HepG2 (cell line): ENCODE results near the gene ACBD3. TPM values are rescaled to one million over a fixed set of nuclear protein-coding genes. Genes with fewer than 3 reads are reported as not detected.

ENCODE experiments used
- DMAP1 ChIP-seq: IDR thresholded peaks from 2 replicates; pipeline ENCODE4 v1.6.1; 2016
- ELF1 ChIP-seq: sonication (generic); formaldehyde crosslinking; IDR thresholded peaks from 2 replicates; pipeline ENCODE4 v1.4.0; 2020; ENCODE audit warnings: missing genetic modification reagents
- HES4 ChIP-seq: sonication (generic); formaldehyde crosslinking; IDR thresholded peaks from 2 replicates; pipeline ENCODE4 v1.9.0; 2021; ENCODE audit warnings: mild to moderate bottlenecking, missing genetic modification reagents, borderline replicate concordance
- HMGA1 ChIP-seq: sonication (generic); formaldehyde crosslinking; conservative IDR thresholded peaks from 2 replicates; pipeline ENCODE4 v1.4.0; 2020; ENCODE audit warnings: missing genetic modification reagents
- HMGXB4 ChIP-seq, 2 experiments: sonication (generic) in 1 of 2; formaldehyde crosslinking in 1 of 2; IDR thresholded peaks; 2 replicates each; pipeline versions ENCODE4 v1.4.0 to v1.6.1; 2018 to 2020; ENCODE audit warnings: missing genetic modification reagents in 2 of 2, borderline replicate concordance in 1 of 2, low read depth in 1 of 2, mild to moderate bottlenecking in 1 of 2, missing biosample characterization in 1 of 2
- KAT7 ChIP-seq: IDR thresholded peaks from 2 replicates; pipeline ENCODE4 v1.6.1; 2018; ENCODE audit warnings: borderline replicate concordance, missing compliant biosample characterization
- LCORL ChIP-seq, 2 experiments: fragments of 450-650 bp in 1 of 2; sonication (generic) in 1 of 2; formaldehyde crosslinking in 1 of 2; IDR thresholded peaks; 2 replicates each; pipeline versions ENCODE4 v1.5.0 to v1.6.1; 2017 to 2020; ENCODE audit warnings: antibody characterized with exemption in 1 of 2, missing genetic modification reagents in 1 of 2
- NAIF1 ChIP-seq: sonication (generic); formaldehyde crosslinking; IDR thresholded peaks from 2 replicates; pipeline ENCODE4 v1.5.0; 2020; ENCODE audit warnings: mild to moderate bottlenecking, missing genetic modification reagents, borderline replicate concordance
- NFIC ChIP-seq: IDR thresholded peaks from 2 replicates; pipeline ENCODE4 v1.6.1; 2012; ENCODE audit warnings: mild to moderate bottlenecking, low read length, inconsistent platforms
- POGZ ChIP-seq: sonication (generic); formaldehyde crosslinking; IDR thresholded peaks from 2 replicates; pipeline ENCODE4 v1.4.0; 2020; ENCODE audit warnings: mild to moderate bottlenecking, missing genetic modification reagents
- TFDP2 ChIP-seq: sonication (generic); formaldehyde crosslinking; IDR thresholded peaks from 2 replicates; pipeline ENCODE4 v1.4.0; 2020; ENCODE audit warnings: missing genetic modification reagents
- THAP8 ChIP-seq: sonication (generic); formaldehyde crosslinking; IDR thresholded peaks from 2 replicates; pipeline ENCODE4 v1.5.1; 2020; ENCODE audit warnings: missing genetic modification reagents, mild to moderate bottlenecking, borderline replicate concordance
- XRCC5 ChIP-seq: fragments of 200-400 bp; formaldehyde crosslinking; optimal IDR thresholded peaks from 2 replicates; pipeline ENCODE3; 2017; ENCODE audit warnings: mild to moderate bottlenecking, low read length
- ZEB1 ChIP-seq: IDR thresholded peaks from 2 replicates; pipeline ENCODE4 v1.6.1; 2012; ENCODE audit warnings: mild to moderate bottlenecking, low read depth, inconsistent platforms; ENCODE audit not compliant: insufficient replicate concordance
- ZNF343 ChIP-seq: sonication (generic); formaldehyde crosslinking; IDR thresholded peaks from 2 replicates; pipeline ENCODE4 v1.4.0; 2020; ENCODE audit warnings: mild to moderate bottlenecking, missing genetic modification reagents
- ZNF367 ChIP-seq: sonication (generic); formaldehyde crosslinking; IDR thresholded peaks from 2 replicates; pipeline ENCODE4 v1.4.0; 2020; ENCODE audit warnings: missing genetic modification reagents, borderline replicate concordance
- ZNF414 ChIP-seq: sonication (generic); formaldehyde crosslinking; IDR thresholded peaks from 2 replicates; pipeline ENCODE4 v1.5.0; 2020; ENCODE audit warnings: missing genetic modification reagents
- ZNF530 ChIP-seq: sonication (generic); formaldehyde crosslinking; IDR thresholded peaks from 2 replicates; pipeline ENCODE4 v1.5.0; 2020; ENCODE audit warnings: low read depth, mild to moderate bottlenecking, missing genetic modification reagents
- ZNF652 ChIP-seq: IDR thresholded peaks from 2 replicates; pipeline ENCODE4 v1.6.1; 2016; ENCODE audit warnings: low read depth, borderline replicate concordance
- ZNF747 ChIP-seq: sonication (generic); formaldehyde crosslinking; IDR thresholded peaks from 2 replicates; pipeline ENCODE4 v1.8.1; 2023; ENCODE audit warnings: missing genetic modification reagents, mild to moderate bottlenecking, borderline replicate concordance
- ZNF883 ChIP-seq: sonication (generic); formaldehyde crosslinking; IDR thresholded peaks from 2 replicates; pipeline ENCODE4 v1.5.1; 2020; ENCODE audit warnings: mild to moderate bottlenecking, missing genetic modification reagents; ENCODE audit errors: not compliant biosample characterization
- ZSCAN29 ChIP-seq: sonication (generic); formaldehyde crosslinking; conservative IDR thresholded peaks from 2 replicates; pipeline ENCODE4 v1.4.0; 2020; ENCODE audit warnings: mild to moderate bottlenecking, missing genetic modification reagents
- polyA plus RNA-seq, 8 experiments: library from polyadenylated mRNA; depleted of rRNA in 3 of 8; stranded (reverse) in 7 of 8; unstranded in 1 of 8; fragments of >200 nt; fragmentation: Illumina TruSeq in 4 of 8; extraction: Trizol in 4 of 8; gene quantifications; 2 replicates each; pipeline versions ENCODE4 v1.2.1 to v1.2.3, GENCODE V29; 2011 to 2016; ENCODE audit warnings: low read depth in 4 of 8, missing spikeins in 1 of 8, mixed read lengths in 1 of 8; ENCODE audit not compliant: insufficient read depth in 1 of 8
- total RNA-seq, 5 experiments: library from RNA; depleted of rRNA; stranded (reverse); fragments of >200 nt; fragmentation: Illumina TruSeq; extraction: Trizol; gene quantifications; 2 replicates each; pipeline ENCODE4 v1.2.3, GENCODE V29; 2016; ENCODE audit warnings: low read depth in 1 of 5
- TF ChIP-seq, protein P1 (sequence below): sonication (generic); formaldehyde crosslinking; IDR thresholded peaks from 2 replicates; pipeline ENCODE4 v1.5.0; 2020; ENCODE audit warnings: mild to moderate bottlenecking, missing genetic modification reagents

The ACBD3 gene
- total and polyA plus RNA-seq, 2 of the 13 experiments (the other 11 are each of a cell fraction or from before 2014, with no cell fraction given), result 24.3 to 39.3 TPM

DNA sequence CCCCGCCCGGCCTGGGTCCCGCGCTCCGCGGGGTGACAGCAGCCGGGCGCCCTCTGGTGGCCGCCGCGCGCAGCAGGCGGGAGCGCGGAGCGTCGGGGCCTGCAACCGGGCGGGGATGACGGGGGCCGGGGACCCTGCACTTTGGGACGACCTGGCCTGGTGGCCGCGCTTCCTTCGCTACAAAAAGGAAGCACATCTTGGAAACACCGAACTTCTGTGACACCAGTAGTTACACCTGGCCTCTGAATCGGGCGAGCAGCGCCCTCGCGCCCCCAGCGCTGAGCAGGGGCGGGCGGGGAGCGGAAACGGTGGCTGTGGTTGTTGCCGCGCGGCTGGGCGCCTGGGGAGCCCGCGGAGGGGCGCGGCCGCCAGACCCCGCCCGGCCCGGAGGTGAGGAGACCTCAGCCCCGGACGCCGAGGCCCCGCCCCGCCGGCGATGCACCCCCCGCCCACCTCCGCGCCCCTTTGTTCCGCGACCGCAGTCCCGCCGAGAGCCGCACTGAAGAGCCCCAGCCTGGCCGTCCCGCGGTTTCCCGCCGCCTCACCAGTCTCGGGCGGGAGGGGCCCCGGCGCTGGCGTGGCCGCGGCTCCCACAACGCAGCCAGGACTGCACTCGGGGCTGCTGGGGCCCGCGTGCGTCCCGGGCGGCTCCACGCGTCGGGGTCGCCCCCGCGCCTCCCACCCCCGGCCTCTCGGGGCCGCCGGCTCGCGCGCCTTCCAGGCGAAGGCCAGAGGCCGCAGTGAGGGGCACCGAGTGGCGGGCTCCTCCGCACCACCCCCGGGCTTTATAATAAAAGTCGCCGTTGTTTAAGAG is 64.7 kb downstream of the ACBD3 start (continued):
- no peak for TF ChIP-seq ZEB1
- TF ChIP-seq HES4 (CRISPR knock-in tag), result no peak
- no peak for TF ChIP-seq ELF1
- TF ChIP-seq ZNF530 (CRISPR knock-in tag), result no peak
- TF ChIP-seq THAP8, result no peak
- peak; percentile 45; the same call in 1 of the 2 replicates for TF ChIP-seq POGZ (CRISPR knock-in tag)
- no peak for TF ChIP-seq ZNF652 (CRISPR knock-in tag)
- TF ChIP-seq XRCC5, result no peak
- no peak for TF ChIP-seq KAT7 (CRISPR knock-in tag)
- TF ChIP-seq HMGA1 (CRISPR knock-in tag), result no peak
- no peak for TF ChIP-seq ZNF414
- TF ChIP-seq TFDP2 (CRISPR knock-in tag), result peak; percentile 67
- TF ChIP-seq ZNF367 (CRISPR knock-in tag), result 0 out of 2 replicates have a peak, but pooled peaks have one; percentile 52
- TF ChIP-seq NFIC, result no peak
- TF ChIP-seq NAIF1, result no peak
- TF ChIP-seq LCORL (IDR thresholded peaks at IDR 0.05), result no peak
- TF ChIP-seq LCORL (CRISPR knock-in tag; IDR thresholded peaks at IDR 0.05), result peak; percentile 56
- TF ChIP-seq ZSCAN29 (CRISPR knock-in tag), result no peak
- no peak for TF ChIP-seq ZNF343 (CRISPR knock-in tag)
- TF ChIP-seq DMAP1 (CRISPR knock-in tag), result 0 out of 2 replicates have a peak, but pooled peaks have one; percentile 45
- 0 out of 2 replicates have a peak, but pooled peaks have one; percentile 53 for TF ChIP-seq ZNF747 (CRISPR knock-in tag)
- TF ChIP-seq, protein P1, sequence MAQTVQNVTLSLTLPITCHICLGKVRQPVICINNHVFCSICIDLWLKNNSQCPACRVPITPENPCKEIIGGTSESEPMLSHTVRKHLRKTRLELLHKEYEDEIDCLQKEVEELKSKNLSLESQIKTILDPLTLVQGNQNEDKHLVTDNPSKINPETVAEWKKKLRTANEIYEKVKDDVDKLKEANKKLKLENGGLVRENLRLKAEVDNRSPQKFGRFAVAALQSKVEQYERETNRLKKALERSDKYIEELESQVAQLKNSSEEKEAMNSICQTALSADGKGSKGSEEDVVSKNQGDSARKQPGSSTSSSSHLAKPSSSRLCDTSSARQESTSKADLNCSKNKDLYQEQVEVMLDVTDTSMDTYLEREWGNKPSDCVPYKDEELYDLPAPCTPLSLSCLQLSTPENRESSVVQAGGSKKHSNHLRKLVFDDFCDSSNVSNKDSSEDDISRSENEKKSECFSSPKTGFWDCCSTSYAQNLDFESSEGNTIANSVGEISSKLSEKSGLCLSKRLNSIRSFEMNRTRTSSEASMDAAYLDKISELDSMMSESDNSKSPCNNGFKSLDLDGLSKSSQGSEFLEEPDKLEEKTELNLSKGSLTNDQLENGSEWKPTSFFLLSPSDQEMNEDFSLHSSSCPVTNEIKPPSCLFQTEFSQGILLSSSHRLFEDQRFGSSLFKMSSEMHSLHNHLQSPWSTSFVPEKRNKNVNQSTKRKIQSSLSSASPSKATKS (CRISPR knock-in tag), result no peak
- no peak for TF ChIP-seq ZNF883 (CRISPR knock-in tag)
- peak; percentile 69 to 74; a peak in 3 of 4 replicates for TF ChIP-seq HMGXB4 (CRISPR knock-in tag; IDR thresholded peaks at IDR 0.05; ENCODE audit: borderline replicate concordance in 1 of 2, low read depth in 1 of 2)
